RWPE2 (cell line): ENCODE measurements around the gene USP5.
"Not testable (repeated sequence)": the region's sequence is repeated elsewhere in the genome, so short reads cannot be mapped to it uniquely, and the experiment has no call there.

Source experiments
- ATAC-seq: fragments of 200-7000 bp; cut with Tn5 transposase; 3 replicates; pipeline ENCODE4 v1.9.1; 2021; ENCODE audit warnings: low read depth
- DNase-seq: peaks from one replicate; pipeline ENCODE4 v3.0.0-alpha.2; 2020; ENCODE audit warnings: low spot score
- H3K27ac ChIP-seq: fragments of 450-650 bp; 2 replicates; pipeline ENCODE4 v1.5.1; 2017; ENCODE audit warnings: mild to moderate bottlenecking; ENCODE audit not compliant: poor library complexity, severe bottlenecking
- H3K27me3 ChIP-seq: fragments of 250-450 bp; sonication (Bioruptor Pico); 2 replicates; pipeline ENCODE4 v1.5.1; 2021; ENCODE audit warnings: mild to moderate bottlenecking, moderate library complexity; ENCODE audit not compliant: insufficient read depth, poor library complexity, severe bottlenecking
- H3K36me3 ChIP-seq: fragments of 250-450 bp; sonication (Bioruptor Pico); 2 replicates; pipeline ENCODE4 v1.5.1; 2020; ENCODE audit warnings: low read depth, mild to moderate bottlenecking, moderate library complexity
- H3K4me1 ChIP-seq: fragments of 250-450 bp; sonication (Bioruptor Pico); 2 replicates; pipeline ENCODE4 v1.5.1; 2021; ENCODE audit warnings: mild to moderate bottlenecking, moderate library complexity; ENCODE audit not compliant: insufficient read depth, poor library complexity, severe bottlenecking
- H3K4me3 ChIP-seq: fragments of 250-450 bp; sonication (Bioruptor Pico); 2 replicates; pipeline ENCODE4 v1.5.1; 2021; ENCODE audit warnings: mild to moderate bottlenecking, moderate library complexity; ENCODE audit not compliant: severe bottlenecking
- H3K9me3 ChIP-seq: fragments of 250-450 bp; sonication (Bioruptor Pico); 2 replicates; pipeline ENCODE4 v1.5.1; 2021; ENCODE audit warnings: mild to moderate bottlenecking, moderate library complexity; ENCODE audit not compliant: severe bottlenecking
- TF ChIP-seq, protein P1 (sequence below): fragments of 450-650 bp; IDR thresholded peaks from one replicate; pipeline ENCODE4 v1.5.1; 2017; ENCODE audit warnings: mild to moderate bottlenecking, moderate library complexity; ENCODE audit not compliant: poor library complexity, severe bottlenecking

Gene USP5

GRCh38 chr12:6873094-6874014, 21.4 kb downstream of the USP5 start, which contains the start of gene SPSB2:
TSS of gene SPSB2 (minus strand) at chr12:6873303. CDS start at chr12:6872901, 402 bp downstream.
- peak within 1 kb of the TSS; percentile 88 for H3K27ac ChIP-seq
- DNase-seq (peak; percentile 95), ATAC-seq (peak; percentile 72)
- TF ChIP-seq, protein P1, sequence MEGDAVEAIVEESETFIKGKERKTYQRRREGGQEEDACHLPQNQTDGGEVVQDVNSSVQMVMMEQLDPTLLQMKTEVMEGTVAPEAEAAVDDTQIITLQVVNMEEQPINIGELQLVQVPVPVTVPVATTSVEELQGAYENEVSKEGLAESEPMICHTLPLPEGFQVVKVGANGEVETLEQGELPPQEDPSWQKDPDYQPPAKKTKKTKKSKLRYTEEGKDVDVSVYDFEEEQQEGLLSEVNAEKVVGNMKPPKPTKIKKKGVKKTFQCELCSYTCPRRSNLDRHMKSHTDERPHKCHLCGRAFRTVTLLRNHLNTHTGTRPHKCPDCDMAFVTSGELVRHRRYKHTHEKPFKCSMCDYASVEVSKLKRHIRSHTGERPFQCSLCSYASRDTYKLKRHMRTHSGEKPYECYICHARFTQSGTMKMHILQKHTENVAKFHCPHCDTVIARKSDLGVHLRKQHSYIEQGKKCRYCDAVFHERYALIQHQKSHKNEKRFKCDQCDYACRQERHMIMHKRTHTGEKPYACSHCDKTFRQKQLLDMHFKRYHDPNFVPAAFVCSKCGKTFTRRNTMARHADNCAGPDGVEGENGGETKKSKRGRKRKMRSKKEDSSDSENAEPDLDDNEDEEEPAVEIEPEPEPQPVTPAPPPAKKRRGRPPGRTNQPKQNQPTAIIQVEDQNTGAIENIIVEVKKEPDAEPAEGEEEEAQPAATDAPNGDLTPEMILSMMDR = no peak
- peaks cover 28% of the 10 kb centered on the region for H3K36me3 ChIP-seq
- H3K4me3 ChIP-seq = peak within 1 kb of the TSS; percentile 49
- H3K27me3 ChIP-seq = no peaks in the 10 kb centered on the region
- peaks cover 6% of the 10 kb centered on the region for H3K4me1 ChIP-seq
- no peaks in the 10 kb centered on the region for H3K9me3 ChIP-seq

- not testable (repeated sequence) for H3K27me3 ChIP-seq, H3K9me3 ChIP-seq, DNase-seq, ATAC-seq, H3K4me1 ChIP-seq
- Histone ChIP-seq H3K27ac (peak overlapping the region; percentile 88), H3K36me3 (peaks cover 21% of the 10 kb centered on the region), H3K4me3 (peak overlapping the region; percentile 49)
Observed at GRCh38 chr12:6874015-6874368, 22.0 kb downstream of the USP5 start.

GRCh38 chr12:6879824-6880223, 27.9 kb downstream of the USP5 start:
- not testable (repeated sequence) for H3K9me3 ChIP-seq, ATAC-seq, H3K36me3 ChIP-seq, H3K27me3 ChIP-seq, H3K27ac ChIP-seq, DNase-seq, H3K4me1 ChIP-seq, H3K4me3 ChIP-seq

GRCh38 chr12:6883252-6883651, 31.3 kb downstream of the USP5 start:
- DNase-seq (no peak), ATAC-seq (no peak)
- no peak overlapping the region for H3K4me3 ChIP-seq
- H3K9me3 ChIP-seq = no peaks in the 10 kb centered on the region
- no peaks in the 10 kb centered on the region for H3K36me3 ChIP-seq
- H3K27me3 ChIP-seq = no peaks in the 10 kb centered on the region
- no peaks in the 10 kb centered on the region for H3K4me1 ChIP-seq
- H3K27ac ChIP-seq = no peak overlapping the region
- TF ChIP-seq, protein P1 = no peak

DNA sequence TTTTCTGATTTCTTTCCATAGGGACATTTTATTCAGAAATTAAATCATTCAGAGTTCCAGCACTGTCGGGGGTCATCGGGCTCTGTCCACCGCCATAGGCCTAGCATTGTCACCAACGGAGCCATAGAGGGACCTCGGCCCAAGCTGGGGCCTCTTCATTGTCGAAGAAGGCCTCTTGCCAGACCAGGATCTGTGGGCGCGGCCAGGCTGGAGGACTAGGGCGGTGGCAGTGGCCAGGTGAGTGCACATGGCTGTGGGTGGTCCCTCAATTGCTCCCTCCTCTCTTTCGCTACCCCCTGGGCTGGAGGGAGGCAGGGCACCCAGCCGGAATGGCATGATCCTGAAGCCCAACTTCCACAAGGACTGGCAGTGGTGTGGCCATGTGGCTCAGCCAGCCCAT, 31.7 kb downstream of the USP5 start:
- no peak for DNase-seq
- no peak for ATAC-seq
- no peaks in the 10 kb centered on the region for H3K9me3 ChIP-seq
- H3K27me3 ChIP-seq = no peaks in the 10 kb centered on the region
- H3K4me3 ChIP-seq = no peak overlapping the region
- H3K36me3 ChIP-seq = no peaks in the 10 kb centered on the region
- no peak overlapping the region for H3K27ac ChIP-seq
- TF ChIP-seq, protein P1 = no peak
- H3K4me1 ChIP-seq = no peaks in the 10 kb centered on the region

DNA sequence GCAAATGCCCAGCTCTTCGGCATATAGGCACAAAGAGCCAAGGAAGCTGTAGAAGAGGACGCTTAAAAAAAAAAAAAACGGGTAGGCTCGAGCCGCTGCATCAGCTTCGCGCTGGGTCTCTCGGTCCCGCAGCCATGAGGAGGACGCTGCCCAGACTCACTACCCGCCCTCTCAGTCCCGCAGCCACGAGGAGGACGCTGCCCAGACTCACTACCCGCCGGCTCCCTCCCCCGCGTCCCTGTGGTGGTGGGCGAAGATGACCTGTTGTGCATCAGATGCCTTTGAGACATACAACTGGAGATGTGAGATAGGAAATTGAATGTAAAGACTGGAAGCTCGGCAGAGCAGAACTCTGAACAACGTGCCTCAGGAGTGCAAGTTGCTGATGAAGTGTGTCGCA, 32.6 kb downstream of the USP5 start:
- Histone ChIP-seq H3K4me1 (no peaks in the 10 kb centered on the region), H3K4me3 (no peak overlapping the region), H3K9me3 (no peaks in the 10 kb centered on the region), H3K36me3 (no peaks in the 10 kb centered on the region), H3K27ac (no peak overlapping the region), H3K27me3 (no peaks in the 10 kb centered on the region)
- TF ChIP-seq, protein P1 = no peak
- DNase-seq = no peak
- ATAC-seq = no peak

DNA sequence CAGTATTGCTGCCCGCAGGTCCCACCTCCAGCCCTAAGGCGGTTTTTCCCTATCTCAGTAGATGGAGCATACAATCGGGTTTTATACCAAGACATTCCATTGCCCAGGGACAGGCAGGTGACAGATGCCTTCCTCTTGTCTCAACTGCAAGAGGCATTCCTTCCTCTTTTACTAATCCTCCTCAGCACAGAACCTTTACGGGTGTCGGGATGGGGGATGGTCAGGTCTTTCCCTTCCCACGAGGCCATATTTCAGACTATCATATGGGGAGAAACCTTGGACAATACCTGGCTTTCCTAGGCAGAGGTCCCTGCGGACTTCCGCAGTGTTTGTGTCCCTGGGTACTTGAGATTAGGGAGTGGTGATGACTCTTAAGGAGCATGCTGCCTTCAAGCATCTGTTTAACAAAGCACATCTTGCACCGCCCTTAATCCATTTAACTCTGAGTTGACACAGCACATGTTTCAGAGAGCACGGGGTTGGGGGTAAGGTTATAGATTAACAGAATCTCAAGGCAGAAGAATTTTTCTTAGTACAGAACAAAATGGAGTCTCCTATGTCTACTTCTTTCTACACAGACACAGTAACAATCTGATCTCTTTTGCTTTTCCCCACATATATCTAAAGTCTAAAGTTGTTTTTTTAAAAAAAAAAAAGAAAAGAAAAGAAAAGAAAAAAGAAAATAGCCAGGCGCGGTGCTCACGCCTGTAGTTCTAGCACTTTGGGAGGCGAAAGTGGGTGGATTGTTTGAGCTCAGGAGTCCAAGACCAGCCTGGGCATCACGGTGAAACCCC, 34.5 kb downstream of the USP5 start:
- H3K36me3 ChIP-seq, H3K27ac ChIP-seq, DNase-seq, H3K9me3 ChIP-seq, H3K4me1 ChIP-seq, H3K4me3 ChIP-seq, H3K27me3 ChIP-seq, ATAC-seq: not testable (repeated sequence)
